Endothelial cell of umbilical vein (primary cell): ENCODE data around the gene ASIC5. TPM values are rescaled to one million over a fixed set of nuclear protein-coding genes. Genes with fewer than 3 reads are reported as not detected.

Experiments
- BruUV-seq: library from RNA; stranded (reverse); fragments of 400-500 nt; replicated peaks from 2 replicates; lab custom pipeline; 2021; lab: Mats Ljungman, UMichigan
- CTCF ChIA-PET: fragments of 300-600, 350-600 bp; sonication (Branson Sonifier 250); formaldehyde crosslinking; loops from one replicate; lab custom pipeline; 2021; ENCODE audit warnings: antibody characterized with exemption, inconsistent platforms; lab: Charles Lee
- POLR2A ChIA-PET: fragments of 300-600, 350-600 bp; sonication (Branson Sonifier 250); formaldehyde crosslinking; loops from one replicate; lab custom pipeline; 2021; ENCODE audit warnings: antibody characterized with exemption, inconsistent platforms; lab: Charles Lee
- DNase-seq: peaks from one replicate; pipeline ENCODE4 v3.0.0-alpha.2; 2011; ENCODE audit warnings: low read depth, low spot score
- FAIRE-seq: peaks from 2 replicates; lab custom pipeline; 2011; peaks lifted over from hg19 to GRCh38; lab: Jason Lieb, UNC
- H2AFZ ChIP-seq: 2 replicates; pipeline ENCODE4 v1.6.0; 2012; ENCODE audit warnings: low read depth, low read length, control low read depth, inconsistent platforms
- H3K27ac ChIP-seq: 2 replicates; pipeline ENCODE4 v1.5.1; 2011; ENCODE audit warnings: low read depth, mild to moderate bottlenecking, control low read depth, low read length, moderate library complexity; ENCODE audit not compliant: insufficient read depth
- H3K27me3 ChIP-seq, 2 experiments: 2 replicates each; pipeline versions ENCODE4 v1.6.0 to v1.6.1; 2011; ENCODE audit warnings: low read length in 2 of 2, mixed read lengths in 1 of 2; ENCODE audit not compliant: control insufficient read depth in 2 of 2, insufficient read depth in 2 of 2
- H3K36me3 ChIP-seq, 2 experiments: 2 replicates in 1 of 2; 3 replicates in 1 of 2; pipeline ENCODE4 v1.5.1; 2011; ENCODE audit warnings: low read length in 2 of 2, mild to moderate bottlenecking in 1 of 2, moderate library complexity in 1 of 2; ENCODE audit not compliant: control insufficient read depth in 2 of 2, insufficient read depth in 2 of 2; ENCODE audit errors: extremely low read depth in 1 of 2
- H3K4me1 ChIP-seq: 3 replicates; pipeline ENCODE4 v1.5.1; 2011; ENCODE audit warnings: mild to moderate bottlenecking, low read length; ENCODE audit not compliant: control insufficient read depth, insufficient read depth; ENCODE audit errors: extremely low read depth
- H3K4me2 ChIP-seq: 2 replicates; pipeline ENCODE4 v1.6.1; 2011; ENCODE audit warnings: low read length, control low read depth, mixed read lengths; ENCODE audit not compliant: insufficient read depth
- H3K4me3 ChIP-seq, 3 experiments: fragments of 200-600 bp in 1 of 3; sonication (generic), shearing (Covaris generic) in 1 of 3; replicated peaks in 1 of 3; 2 replicates each; pipeline ENCODE4 v1.5.1; 2011 to 2016; ENCODE audit warnings: control low read depth in 3 of 3, low read length in 3 of 3, mild to moderate bottlenecking in 2 of 3, inconsistent platforms in 1 of 3, low read depth in 1 of 3, moderate library complexity in 1 of 3; ENCODE audit not compliant: insufficient read depth in 1 of 3
- H3K79me2 ChIP-seq: 2 replicates; pipeline ENCODE4 v1.6.0; 2012; ENCODE audit warnings: low read length, inconsistent platforms; ENCODE audit not compliant: control insufficient read depth, insufficient read depth
- H3K9ac ChIP-seq: replicated peaks from 2 replicates; pipeline ENCODE3; 2011; ENCODE audit warnings: low read length, control low read depth; ENCODE audit not compliant: insufficient read depth; ENCODE audit errors: extremely low read depth
- H3K9me1 ChIP-seq: replicated peaks from 3 replicates; pipeline ENCODE4 v1.6.0; 2011; ENCODE audit warnings: mild to moderate bottlenecking, low read length; ENCODE audit not compliant: control insufficient read depth, insufficient read depth; ENCODE audit errors: extremely low read depth
- H3K9me3 ChIP-seq: replicated peaks from 2 replicates; pipeline ENCODE4 v1.5.1; 2012; ENCODE audit warnings: low read length, inconsistent platforms; ENCODE audit not compliant: control insufficient read depth, insufficient read depth
- H4K20me1 ChIP-seq: replicated peaks from 2 replicates; pipeline ENCODE3; 2011; ENCODE audit warnings: mild to moderate bottlenecking, low read length; ENCODE audit not compliant: control insufficient read depth, insufficient read depth; ENCODE audit errors: extremely low read depth
- GATA2 ChIP-seq: IDR thresholded peaks from 2 replicates; pipeline ENCODE4 v1.7.0; 2011; ENCODE audit warnings: low read depth, mild to moderate bottlenecking, moderate library complexity, mixed read lengths, low read length; ENCODE audit not compliant: insufficient read length, insufficient read depth
- JUN ChIP-seq: IDR thresholded peaks from 2 replicates; pipeline ENCODE4 v1.6.1; 2011; ENCODE audit warnings: borderline replicate concordance, low read depth; ENCODE audit not compliant: insufficient read length, insufficient read depth
- MAX ChIP-seq: IDR thresholded peaks from 2 replicates; pipeline ENCODE4 v1.6.1; 2011; ENCODE audit not compliant: insufficient read depth, insufficient read length
- POLR2AphosphoS5 ChIP-seq: IDR thresholded peaks from 2 replicates; pipeline ENCODE4 v1.6.1; 2012; ENCODE audit warnings: low read depth, mild to moderate bottlenecking, control low read depth, low read length, moderate library complexity; ENCODE audit not compliant: insufficient read depth
- dilution Hi-C: fragments of 300-500 bp; cut with MboI; formaldehyde crosslinking; loops from one replicate; pipeline ENCODE4 v1.15.0; 2019; ENCODE audit warnings: low sequenced_read_pairs; ENCODE audit not compliant: extremely low pct_ligation_motif_present
- intact Hi-C: fragments of 100-400 bp; cut with micrococcal nuclease; formaldehyde crosslinking; loops from one replicate; pipeline ENCODE4 v1.10.0; 2022
- polyA plus RNA-seq, 4 experiments: library from polyadenylated mRNA; depleted of rRNA in 3 of 4; stranded (reverse) in 3 of 4; unstranded in 1 of 4; fragments of >200 nt; gene quantifications; 2 replicates each; pipeline versions ENCODE4 v1.2.1 to v1.2.3, GENCODE V29; 2011 to 2012; ENCODE audit warnings: missing spikeins in 1 of 4
- total RNA-seq: library from RNA; stranded (reverse); gene quantifications from 2 replicates; pipeline ENCODE4 v1.2.3, GENCODE V29; 2021

ASIC5 gene
- total and polyA plus RNA-seq, 2 donors (not counting 3 experiments of a cell fraction or from before 2014, with no cell fraction given) = not detected

- Histone ChIP-seq H3K9me3 (no peaks in the 10 kb centered on the region), H3K4me2 (no peak within 1 kb of the TSS), H3K27me3 (no peaks in the 10 kb centered on the region), H4K20me1 (no peaks in the 10 kb centered on the region), H3K4me1 (no peaks in the 10 kb centered on the region), H3K9ac (no peak within 1 kb of the TSS), H3K27ac (no peak within 1 kb of the TSS), H2AFZ (no peak within 1 kb of the TSS), H3K4me3 (no peak within 1 kb of the TSS), H3K79me2 (no peaks in the 10 kb centered on the region), H3K9me1 (no peaks in the 10 kb centered on the region), H3K36me3 (no peaks in the 10 kb centered on the region)
- no TSS peak for BruUV-seq
- no peak for DNase-seq
- TF ChIP-seq MAX (no peak), JUN (no peak), POLR2AphosphoS5 (no peak), GATA2 (no peak)
- dilution Hi-C loops (no loop called here), intact Hi-C loops (no loop called here)
- FAIRE-seq = no peak
- CTCF ChIA-PET = no interaction called here
- POLR2A ChIA-PET = no interaction called here
These were observed 37.4 kb upstream of the ASIC5 start, which contains the start of gene TDO2 for GRCh38 chr4:155903453-155903852. Gene TDO2, plus strand, starts transcription at chr4:155903696. Its CDS starts 63 bp downstream, at chr4:155903759.

GRCh38 chr4:155901013-155901412 is 34.9 kb upstream of the ASIC5 start:
- ChIA-PET POLR2A (no interaction called here), CTCF (interaction anchor here (1.0 kb wide), 1 partner anchor 14 kb away, joined by 3 read pairs; no protein-coding TSS in a partner anchor)
- FAIRE-seq (no peak), DNase-seq (no peak)
- no peak for TF ChIP-seq MAX
- H3K9me3 ChIP-seq = no peaks in the 10 kb centered on the region
- no peaks in the 10 kb centered on the region for H3K36me3 ChIP-seq
- no peak overlapping the region for H3K4me3 ChIP-seq
- H3K4me1 ChIP-seq = no peaks in the 10 kb centered on the region
- no TSS peak for BruUV-seq
- no peak overlapping the region for H3K9ac ChIP-seq
- no peaks in the 10 kb centered on the region for H4K20me1 ChIP-seq
- H3K4me2 ChIP-seq = no peak overlapping the region
- dilution Hi-C loops = no loop called here
- no peaks in the 10 kb centered on the region for H3K9me1 ChIP-seq
- H3K79me2 ChIP-seq = no peaks in the 10 kb centered on the region
- no peak overlapping the region for H2AFZ ChIP-seq
- no peaks in the 10 kb centered on the region for H3K27me3 ChIP-seq
- no peak overlapping the region for H3K27ac ChIP-seq
- intact Hi-C loops = no loop called here
